Stimulated activated CD8-positive, alpha-beta memory T cell treated with anti-CD3 and anti-CD28 coated beads, Interleukin-4, amount 100 ng/mL, for 48 hours (primary cell): ENCODE data around the gene PTGIS.
"Not testable (repeated sequence)": the region's sequence is repeated elsewhere in the genome, so short reads cannot be mapped to it uniquely, and the experiment has no call there.

Source experiments
- DNase-seq: peaks from one replicate; pipeline ENCODE4 v3.0.0-alpha.2; 2020

PTGIS gene

GRCh38 chr20:49579874-49580812 is 12.2 kb upstream of the PTGIS start:
- no peak for DNase-seq

- no peak for DNase-seq
Observed at GRCh38 chr20:49579195-49579594, 11.3 kb upstream of the PTGIS start.

- peak; percentile 11 for DNase-seq
Observed at GRCh38 chr20:49578436-49578835, 10.5 kb upstream of the PTGIS start.

- DNase-seq, result peak; percentile 18
Observed at GRCh38 chr20:49575551-49576060, 7.7 kb upstream of the PTGIS start.

- DNase-seq, result peak; percentile 21
Observed at GRCh38 chr20:49573900-49574416, 6.0 kb upstream of the PTGIS start.

- peak; percentile 21 for DNase-seq
Observed at GRCh38 chr20:49572857-49573256, 4.9 kb upstream of the PTGIS start.

GRCh38 chr20:49571553-49571835 is 3.6 kb upstream of the PTGIS start:
- DNase-seq, result peak; percentile 7

- peak; percentile 15 for DNase-seq
Observed at GRCh38 chr20:49570828-49571552, 3.1 kb upstream of the PTGIS start.

- peak; percentile 22 for DNase-seq
Observed at GRCh38 chr20:49570161-49570827, 2.4 kb upstream of the PTGIS start.

GRCh38 chr20:49569411-49570115 is 1.6 kb upstream of the PTGIS start:
- DNase-seq, result peak; percentile 21

- peak; percentile 24 for DNase-seq
Observed at GRCh38 chr20:49568278-49569151, 578 bp upstream of the PTGIS start.

GRCh38 chr20:49566401-49567364 is 1.3 kb downstream of the PTGIS start:
- no peak for DNase-seq

- not testable (repeated sequence) for DNase-seq
Observed at GRCh38 chr20:49564991-49565390, 2.9 kb downstream of the PTGIS start.

- DNase-seq, result peak; percentile 7
Observed at GRCh38 chr20:49563015-49563980, 4.6 kb downstream of the PTGIS start.

- DNase-seq, result peak; percentile 22
Observed at GRCh38 chr20:49562311-49563014, 5.5 kb downstream of the PTGIS start.

GRCh38 chr20:49561806-49562205 is 6.1 kb downstream of the PTGIS start:
- DNase-seq, result peak; percentile 3

GRCh38 chr20:49561256-49561655 is 6.7 kb downstream of the PTGIS start:
- DNase-seq, result peak; percentile 18

- peak; percentile 11 for DNase-seq
Observed at GRCh38 chr20:49560646-49561045, 7.3 kb downstream of the PTGIS start.
